PC-3 (cell line): ENCODE data around the gene MEI1.

ENCODE experiments used
- EZH2phosphoT487 ChIP-seq: fragments of 300-600 bp; sonication (generic); IDR thresholded peaks from 2 replicates; pipeline ENCODE4 v1.6.1; 2018; ENCODE audit warnings: mild to moderate bottlenecking, antibody characterized with exemption, low read length, borderline replicate concordance
- TF ChIP-seq, protein P1 (sequence below): fragments of 300-600 bp; sonication (generic); conservative IDR thresholded peaks from 2 replicates; pipeline ENCODE4 v1.5.1; 2017; ENCODE audit warnings: antibody characterized with exemption, low read depth, mild to moderate bottlenecking, low read length

DNA sequence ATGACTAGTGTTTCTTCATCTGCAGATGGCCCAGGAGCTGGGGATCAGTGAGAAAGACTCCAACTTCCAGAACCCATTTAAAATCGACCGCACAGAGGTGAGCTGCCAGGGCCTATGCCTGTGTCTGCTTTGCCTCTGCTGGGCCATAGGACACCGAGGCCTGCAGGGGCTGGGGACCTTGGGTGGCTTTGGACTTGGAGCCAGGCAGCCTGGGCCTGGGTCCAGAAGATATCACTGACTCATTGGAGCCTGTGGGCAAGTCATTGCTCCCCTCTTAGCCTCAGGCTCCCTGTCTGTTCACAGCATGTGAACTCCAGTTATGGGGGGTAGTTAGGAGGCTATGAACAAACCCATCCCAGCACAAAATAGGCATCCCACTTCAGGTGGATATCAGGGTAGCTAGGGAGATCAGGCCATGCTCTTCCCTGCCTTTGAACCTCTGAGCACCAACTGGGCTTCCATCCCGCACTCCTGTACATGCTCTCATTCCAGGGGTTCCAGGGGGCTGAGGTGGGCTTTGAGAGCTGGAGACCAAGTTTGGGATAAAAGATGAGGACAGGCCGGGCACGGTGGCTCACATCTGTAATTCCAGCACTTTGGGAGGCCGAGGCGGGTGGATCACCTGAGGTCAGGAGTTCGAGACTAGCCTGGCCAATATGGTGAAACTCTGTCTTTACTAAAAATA lies 114.6 kb downstream of the MEI1 start:
- TF ChIP-seq EZH2phosphoT487 = no peak
- TF ChIP-seq, protein P1, sequence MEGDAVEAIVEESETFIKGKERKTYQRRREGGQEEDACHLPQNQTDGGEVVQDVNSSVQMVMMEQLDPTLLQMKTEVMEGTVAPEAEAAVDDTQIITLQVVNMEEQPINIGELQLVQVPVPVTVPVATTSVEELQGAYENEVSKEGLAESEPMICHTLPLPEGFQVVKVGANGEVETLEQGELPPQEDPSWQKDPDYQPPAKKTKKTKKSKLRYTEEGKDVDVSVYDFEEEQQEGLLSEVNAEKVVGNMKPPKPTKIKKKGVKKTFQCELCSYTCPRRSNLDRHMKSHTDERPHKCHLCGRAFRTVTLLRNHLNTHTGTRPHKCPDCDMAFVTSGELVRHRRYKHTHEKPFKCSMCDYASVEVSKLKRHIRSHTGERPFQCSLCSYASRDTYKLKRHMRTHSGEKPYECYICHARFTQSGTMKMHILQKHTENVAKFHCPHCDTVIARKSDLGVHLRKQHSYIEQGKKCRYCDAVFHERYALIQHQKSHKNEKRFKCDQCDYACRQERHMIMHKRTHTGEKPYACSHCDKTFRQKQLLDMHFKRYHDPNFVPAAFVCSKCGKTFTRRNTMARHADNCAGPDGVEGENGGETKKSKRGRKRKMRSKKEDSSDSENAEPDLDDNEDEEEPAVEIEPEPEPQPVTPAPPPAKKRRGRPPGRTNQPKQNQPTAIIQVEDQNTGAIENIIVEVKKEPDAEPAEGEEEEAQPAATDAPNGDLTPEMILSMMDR = no peak
